Measurements from ENCODE around the gene EDC4.

EDC4 gene

GRCh38 chr16:67872131-67872630, 671 bp upstream of the EDC4 start:
- Histone ChIP-seq H3K27me3 (ENCODE audit: insufficient read depth, poor library complexity, severe bottlenecking) (no peaks in the 10 kb centered on the region), H3K4me3 (replicated peaks; ENCODE audit: insufficient read depth, low read length) (peak overlapping the region; percentile 92), H3K27ac (replicated peaks) (peak overlapping the region; percentile 79)
- peak in 1 of 2 experiments; percentile 50 for DNase-seq (ENCODE audit: low read depth in 1 of 2, low spot score in 1 of 2)
- TF ChIP-seq, protein P1, sequence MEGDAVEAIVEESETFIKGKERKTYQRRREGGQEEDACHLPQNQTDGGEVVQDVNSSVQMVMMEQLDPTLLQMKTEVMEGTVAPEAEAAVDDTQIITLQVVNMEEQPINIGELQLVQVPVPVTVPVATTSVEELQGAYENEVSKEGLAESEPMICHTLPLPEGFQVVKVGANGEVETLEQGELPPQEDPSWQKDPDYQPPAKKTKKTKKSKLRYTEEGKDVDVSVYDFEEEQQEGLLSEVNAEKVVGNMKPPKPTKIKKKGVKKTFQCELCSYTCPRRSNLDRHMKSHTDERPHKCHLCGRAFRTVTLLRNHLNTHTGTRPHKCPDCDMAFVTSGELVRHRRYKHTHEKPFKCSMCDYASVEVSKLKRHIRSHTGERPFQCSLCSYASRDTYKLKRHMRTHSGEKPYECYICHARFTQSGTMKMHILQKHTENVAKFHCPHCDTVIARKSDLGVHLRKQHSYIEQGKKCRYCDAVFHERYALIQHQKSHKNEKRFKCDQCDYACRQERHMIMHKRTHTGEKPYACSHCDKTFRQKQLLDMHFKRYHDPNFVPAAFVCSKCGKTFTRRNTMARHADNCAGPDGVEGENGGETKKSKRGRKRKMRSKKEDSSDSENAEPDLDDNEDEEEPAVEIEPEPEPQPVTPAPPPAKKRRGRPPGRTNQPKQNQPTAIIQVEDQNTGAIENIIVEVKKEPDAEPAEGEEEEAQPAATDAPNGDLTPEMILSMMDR (IDR thresholded peaks at IDR 0.05; ENCODE audit: insufficient read depth, low read length) = no peak
- TF ChIP-seq SPI1 (IDR thresholded peaks at IDR 0.05; ENCODE audit: borderline replicate concordance, low read depth) (peak; percentile 85), POLR2AphosphoS5 (IDR thresholded peaks at IDR 0.05; ENCODE audit: low read depth) (peak; percentile 12; the same call in 1 of the 2 replicates)

DNA sequence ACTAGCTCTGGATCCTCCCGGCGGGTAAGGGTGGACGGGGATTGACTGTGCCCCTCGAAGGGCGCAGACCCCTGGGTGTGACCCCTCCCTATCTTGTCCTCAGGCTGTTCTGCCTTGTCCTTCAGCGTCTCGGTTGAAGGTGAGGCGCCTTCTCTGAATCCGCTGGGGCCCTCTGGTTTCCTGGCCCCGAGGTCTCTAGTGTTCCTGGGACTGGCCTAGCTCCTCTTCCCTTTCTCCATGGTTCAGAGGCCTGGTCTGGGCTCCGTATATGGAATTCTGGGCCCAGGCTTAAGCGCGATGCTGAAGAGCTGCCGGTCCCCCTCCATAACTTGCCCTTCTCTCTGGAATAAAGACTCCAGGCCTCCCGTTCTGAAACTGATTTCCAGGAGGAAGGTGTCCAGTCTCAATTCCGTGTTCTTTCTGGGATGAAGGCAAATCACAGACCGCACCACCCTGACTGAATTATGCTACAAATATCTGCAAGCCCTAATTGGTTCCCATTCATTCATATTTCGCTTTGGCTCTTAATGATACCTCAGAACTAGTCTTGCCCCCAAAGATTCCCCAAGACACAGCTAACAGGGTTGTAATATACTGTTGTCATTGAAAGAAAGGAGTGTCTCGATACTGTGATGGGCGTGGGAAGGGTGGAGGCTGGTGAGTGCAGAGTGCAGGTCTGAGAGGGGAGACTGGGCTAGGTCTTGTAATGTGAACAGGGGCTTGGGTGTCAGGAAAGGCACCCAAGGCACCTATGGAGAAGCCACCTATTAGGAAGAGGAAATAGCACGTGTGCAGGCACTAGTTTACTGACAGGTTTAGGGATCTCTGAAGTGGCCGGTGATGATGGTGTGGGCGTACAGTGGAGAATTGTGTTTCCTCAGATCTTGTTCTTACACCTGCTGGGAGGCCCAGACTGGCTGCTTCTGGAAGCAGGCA, 851 bp downstream of the EDC4 start:
- no peak for DNase-seq (ENCODE audit: low read depth in 1 of 2, low spot score in 1 of 2)
- no peaks in the 10 kb centered on the region for H3K27me3 ChIP-seq (ENCODE audit: insufficient read depth, poor library complexity, severe bottlenecking)

DNA sequence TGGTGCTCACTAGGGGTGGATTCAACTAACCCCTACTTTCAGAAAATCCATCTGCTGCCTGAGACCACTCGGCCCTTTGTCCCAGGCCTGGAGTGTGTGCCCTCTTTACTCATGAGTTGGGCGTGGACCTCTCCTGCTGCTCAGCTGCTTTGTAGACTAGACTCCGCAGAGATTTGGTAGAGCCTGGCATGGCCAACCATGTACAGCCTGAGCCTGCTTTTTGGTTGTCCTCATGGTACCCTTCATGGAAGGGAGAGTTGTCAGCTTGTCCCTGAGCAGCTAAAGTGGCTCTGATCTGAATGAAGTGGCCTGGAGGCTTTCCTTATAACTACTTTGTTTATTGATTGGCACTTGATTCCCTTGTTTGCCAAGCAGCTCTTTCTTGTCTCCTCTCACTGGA, 1.5 kb downstream of the EDC4 start:
- H3K27ac ChIP-seq (replicated peaks) = no peak overlapping the region
- TF ChIP-seq GABPA (IDR thresholded peaks at IDR 0.05; ENCODE audit: low read depth) = no peak
- TF ChIP-seq, protein P1 (IDR thresholded peaks at IDR 0.05; ENCODE audit: insufficient read depth, low read length) = no peak
- no peak for TF ChIP-seq POLR2AphosphoS5 (IDR thresholded peaks at IDR 0.05; ENCODE audit: low read depth)
- TF ChIP-seq, protein P2, sequence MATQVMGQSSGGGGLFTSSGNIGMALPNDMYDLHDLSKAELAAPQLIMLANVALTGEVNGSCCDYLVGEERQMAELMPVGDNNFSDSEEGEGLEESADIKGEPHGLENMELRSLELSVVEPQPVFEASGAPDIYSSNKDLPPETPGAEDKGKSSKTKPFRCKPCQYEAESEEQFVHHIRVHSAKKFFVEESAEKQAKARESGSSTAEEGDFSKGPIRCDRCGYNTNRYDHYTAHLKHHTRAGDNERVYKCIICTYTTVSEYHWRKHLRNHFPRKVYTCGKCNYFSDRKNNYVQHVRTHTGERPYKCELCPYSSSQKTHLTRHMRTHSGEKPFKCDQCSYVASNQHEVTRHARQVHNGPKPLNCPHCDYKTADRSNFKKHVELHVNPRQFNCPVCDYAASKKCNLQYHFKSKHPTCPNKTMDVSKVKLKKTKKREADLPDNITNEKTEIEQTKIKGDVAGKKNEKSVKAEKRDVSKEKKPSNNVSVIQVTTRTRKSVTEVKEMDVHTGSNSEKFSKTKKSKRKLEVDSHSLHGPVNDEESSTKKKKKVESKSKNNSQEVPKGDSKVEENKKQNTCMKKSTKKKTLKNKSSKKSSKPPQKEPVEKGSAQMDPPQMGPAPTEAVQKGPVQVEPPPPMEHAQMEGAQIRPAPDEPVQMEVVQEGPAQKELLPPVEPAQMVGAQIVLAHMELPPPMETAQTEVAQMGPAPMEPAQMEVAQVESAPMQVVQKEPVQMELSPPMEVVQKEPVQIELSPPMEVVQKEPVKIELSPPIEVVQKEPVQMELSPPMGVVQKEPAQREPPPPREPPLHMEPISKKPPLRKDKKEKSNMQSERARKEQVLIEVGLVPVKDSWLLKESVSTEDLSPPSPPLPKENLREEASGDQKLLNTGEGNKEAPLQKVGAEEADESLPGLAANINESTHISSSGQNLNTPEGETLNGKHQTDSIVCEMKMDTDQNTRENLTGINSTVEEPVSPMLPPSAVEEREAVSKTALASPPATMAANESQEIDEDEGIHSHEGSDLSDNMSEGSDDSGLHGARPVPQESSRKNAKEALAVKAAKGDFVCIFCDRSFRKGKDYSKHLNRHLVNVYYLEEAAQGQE (IDR thresholded peaks at IDR 0.05; ENCODE audit: insufficient replicate concordance, low read depth) = no peak
- no peak for TF ChIP-seq SPI1 (IDR thresholded peaks at IDR 0.05; ENCODE audit: borderline replicate concordance, low read depth)
- H3K4me3 ChIP-seq (replicated peaks; ENCODE audit: insufficient read depth, low read length) = peak overlapping the region; percentile 92
- DNase-seq (ENCODE audit: low read depth in 1 of 2, low spot score in 1 of 2) = no peak
- H3K27me3 ChIP-seq (ENCODE audit: insufficient read depth, poor library complexity, severe bottlenecking) = no peaks in the 10 kb centered on the region

More for the DNA sequence above, 851 bp downstream of the EDC4 start:
- TF ChIP-seq, protein P2 (IDR thresholded peaks at IDR 0.05; ENCODE audit: insufficient replicate concordance, low read depth) = no peak
- TF ChIP-seq GABPA (IDR thresholded peaks at IDR 0.05; ENCODE audit: low read depth) (no peak), SPI1 (IDR thresholded peaks at IDR 0.05; ENCODE audit: borderline replicate concordance, low read depth) (no peak), POLR2AphosphoS5 (IDR thresholded peaks at IDR 0.05; ENCODE audit: low read depth) (no peak)
- TF ChIP-seq, protein P1 (IDR thresholded peaks at IDR 0.05; ENCODE audit: insufficient read depth, low read length) = no peak
- H3K27ac ChIP-seq (replicated peaks) = peak overlapping the region; percentile 79
- H3K4me3 ChIP-seq (replicated peaks; ENCODE audit: insufficient read depth, low read length) = peak overlapping the region; percentile 92
